Measurements from ENCODE around the gene HDAC6. TPM values are rescaled to one million over a fixed set of nuclear protein-coding genes. Genes with fewer than 3 reads are reported as not detected.

HDAC6 gene
- total and polyA plus RNA-seq, 2 of the 13 experiments (the other 11 are each of a cell fraction or from before 2014, with no cell fraction given), result 80.4 to 93.6 TPM

- no peaks in the 10 kb centered on the region for H3K79me2 ChIP-seq (ENCODE audit: insufficient read depth, low read length)
- H3K4me3 ChIP-seq (replicated peaks in 1 of 3; ENCODE audit: insufficient read depth in 1 of 3, low read depth in 2 of 3, low read length in 3 of 3), result no peak overlapping the region
- H3K4me2 ChIP-seq (ENCODE audit: low read depth, low read length), result no peak overlapping the region
- no peak for ATAC-seq
- H3K27me3 ChIP-seq (ENCODE audit: control insufficient read depth in 1 of 2, insufficient read depth in 2 of 2, low read length in 2 of 2), result no peaks in the 10 kb centered on the region
- no TSS peak for BruUV-seq (replicated peaks)
- POLR2A ChIA-PET, result no interaction called here
- no peak for DNase-seq (ENCODE audit: low spot score)
- H3K27ac ChIP-seq (ENCODE audit: extremely low read length, insufficient read depth, low read length), result no peak overlapping the region
- H2AFZ ChIP-seq (ENCODE audit: low read length), result no peak overlapping the region
- H3K9ac ChIP-seq (ENCODE audit: insufficient read depth, low read depth, low read length), result no peak overlapping the region
- intact Hi-C loops (cut with micrococcal nuclease; ENCODE audit: unreplicated experiment) (no loop called here), in situ Hi-C loops (cut with HindIII; ENCODE audit: extremely low pct_ligation_motif_present, low pct_unique_long_range_greater_than_20kb) (no loop called here)
- H3K9me3 ChIP-seq (ENCODE audit: low read length), result no peaks in the 10 kb centered on the region
- 97% methylated on average over 29 of the region's 73 CpGs for WGBS (ENCODE audit: low lambda C conversion rate)
- no peak for FAIRE-seq
- H4K20me1 ChIP-seq (ENCODE audit: insufficient read depth, low read length), result no peaks in the 10 kb centered on the region
- CTCF ChIA-PET (ENCODE audit: low intra/inter-chr PET ratio, low total read pairs), result no interaction called here
- H3K36me3 ChIP-seq (replicated peaks in 1 of 2; ENCODE audit: control insufficient read depth in 1 of 2, insufficient read depth in 2 of 2, low read length in 2 of 2), result peaks cover 0 to 8% of the 10 kb centered on the region in 2 experiments; a peak in 1 of 5 replicates
- no peaks in the 10 kb centered on the region for H3K4me1 ChIP-seq (ENCODE audit: insufficient read depth, low read length)
- TF ChIP-seq ATRX (CRISPR knock-in tag; IDR thresholded peaks at IDR 0.05; ENCODE audit: borderline replicate concordance) (no peak), HOXA7 (CRISPR knock-in tag; IDR thresholded peaks at IDR 0.05) (no peak), TAF15 (IDR thresholded peaks at IDR 0.05; ENCODE audit: low read depth, low read length, poor library complexity, severe bottlenecking) (no peak), ATF6 (CRISPR knock-in tag; conservative IDR thresholded peaks at IDR 0.05) (no peak), FOXM1 (CRISPR knock-in tag; IDR thresholded peaks at IDR 0.05) (no peak), ZNF343 (CRISPR knock-in tag; IDR thresholded peaks at IDR 0.05) (no peak), DBP (CRISPR knock-in tag; IDR thresholded peaks at IDR 0.05; ENCODE audit: not compliant biosample characterization) (no peak), ZEB1 (IDR thresholded peaks at IDR 0.05; ENCODE audit: insufficient replicate concordance, low read depth) (no peak)
- TF ChIP-seq, protein P1, sequence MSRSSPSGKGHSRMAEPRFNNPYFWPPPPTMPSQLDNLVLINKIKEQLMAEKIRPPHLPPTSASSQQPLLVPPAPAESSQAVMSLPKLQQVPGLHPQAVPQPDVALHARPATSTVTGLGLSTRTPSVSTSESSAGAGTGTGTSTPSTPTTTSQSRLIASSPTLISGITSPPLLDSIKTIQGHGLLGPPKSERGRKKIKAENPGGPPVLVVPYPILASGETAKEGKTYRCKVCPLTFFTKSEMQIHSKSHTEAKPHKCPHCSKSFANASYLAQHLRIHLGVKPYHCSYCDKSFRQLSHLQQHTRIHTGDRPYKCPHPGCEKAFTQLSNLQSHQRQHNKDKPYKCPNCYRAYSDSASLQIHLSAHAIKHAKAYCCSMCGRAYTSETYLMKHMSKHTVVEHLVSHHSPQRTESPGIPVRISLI (CRISPR knock-in tag; IDR thresholded peaks at IDR 0.05; ENCODE audit: borderline replicate concordance), result no peak
- TF ChIP-seq, protein P2, sequence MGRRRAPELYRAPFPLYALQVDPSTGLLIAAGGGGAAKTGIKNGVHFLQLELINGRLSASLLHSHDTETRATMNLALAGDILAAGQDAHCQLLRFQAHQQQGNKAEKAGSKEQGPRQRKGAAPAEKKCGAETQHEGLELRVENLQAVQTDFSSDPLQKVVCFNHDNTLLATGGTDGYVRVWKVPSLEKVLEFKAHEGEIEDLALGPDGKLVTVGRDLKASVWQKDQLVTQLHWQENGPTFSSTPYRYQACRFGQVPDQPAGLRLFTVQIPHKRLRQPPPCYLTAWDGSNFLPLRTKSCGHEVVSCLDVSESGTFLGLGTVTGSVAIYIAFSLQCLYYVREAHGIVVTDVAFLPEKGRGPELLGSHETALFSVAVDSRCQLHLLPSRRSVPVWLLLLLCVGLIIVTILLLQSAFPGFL (CRISPR knock-in tag; IDR thresholded peaks at IDR 0.05), result no peak
- TF ChIP-seq, protein P3, sequence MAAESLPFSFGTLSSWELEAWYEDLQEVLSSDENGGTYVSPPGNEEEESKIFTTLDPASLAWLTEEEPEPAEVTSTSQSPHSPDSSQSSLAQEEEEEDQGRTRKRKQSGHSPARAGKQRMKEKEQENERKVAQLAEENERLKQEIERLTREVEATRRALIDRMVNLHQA (CRISPR knock-in tag; IDR thresholded peaks at IDR 0.05), result no peak
- TF ChIP-seq, protein P4, sequence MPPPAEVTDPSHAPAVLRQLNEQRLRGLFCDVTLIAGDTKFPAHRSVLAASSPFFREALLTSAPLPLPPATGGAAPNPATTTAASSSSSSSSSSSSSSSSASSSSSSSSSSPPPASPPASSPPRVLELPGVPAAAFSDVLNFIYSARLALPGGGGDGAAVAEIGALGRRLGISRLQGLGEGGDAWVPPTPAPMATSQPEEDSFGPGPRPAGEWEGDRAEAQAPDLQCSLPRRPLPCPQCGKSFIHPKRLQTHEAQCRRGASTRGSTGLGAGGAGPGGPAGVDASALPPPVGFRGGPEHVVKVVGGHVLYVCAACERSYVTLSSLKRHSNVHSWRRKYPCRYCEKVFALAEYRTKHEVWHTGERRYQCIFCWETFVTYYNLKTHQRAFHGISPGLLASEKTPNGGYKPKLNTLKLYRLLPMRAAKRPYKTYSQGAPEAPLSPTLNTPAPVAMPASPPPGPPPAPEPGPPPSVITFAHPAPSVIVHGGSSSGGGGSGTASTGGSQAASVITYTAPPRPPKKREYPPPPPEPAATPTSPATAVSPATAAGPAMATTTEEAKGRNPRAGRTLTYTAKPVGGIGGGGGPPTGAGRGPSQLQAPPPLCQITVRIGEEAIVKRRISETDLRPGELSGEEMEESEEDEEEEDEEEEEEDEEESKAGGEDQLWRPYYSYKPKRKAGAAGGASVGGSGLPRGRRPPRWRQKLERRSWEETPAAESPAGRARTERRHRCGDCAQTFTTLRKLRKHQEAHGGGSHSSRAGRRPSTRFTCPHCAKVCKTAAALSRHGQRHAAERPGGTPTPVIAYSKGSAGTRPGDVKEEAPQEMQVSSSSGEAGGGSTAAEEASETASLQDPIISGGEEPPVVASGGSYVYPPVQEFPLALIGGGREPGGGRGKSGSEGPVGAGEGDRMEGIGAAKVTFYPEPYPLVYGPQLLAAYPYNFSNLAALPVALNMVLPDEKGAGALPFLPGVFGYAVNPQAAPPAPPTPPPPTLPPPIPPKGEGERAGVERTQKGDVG (CRISPR knock-in tag; IDR thresholded peaks at IDR 0.05; ENCODE audit: borderline replicate concordance), result no peak
Measured at GRCh38 chrX:48826876-48827653, 25.2 kb downstream of the HDAC6 start.

Data from HepG2 (cell line).